Choroid plexus epithelial cell (primary cell): ENCODE data around the gene DCT.

ENCODE experiments used
- DNase-seq: peaks from one replicate; pipeline ENCODE4 v3.0.0-alpha.2; 2010; ENCODE audit warnings: low read depth
- H3K4me3 ChIP-seq: 2 replicates; pipeline ENCODE4 v1.5.1; 2011; ENCODE audit warnings: low read depth, mild to moderate bottlenecking, control low read depth, low read length, moderate library complexity
- CTCF ChIP-seq: conservative IDR thresholded peaks from 2 replicates; pipeline ENCODE4 v1.5.1; 2011; ENCODE audit warnings: low read depth, mild to moderate bottlenecking, control low read depth, inconsistent platforms, low read length, moderate library complexity

Gene DCT

GRCh38 chr13:94431987-94432386 lies 47.5 kb downstream of the DCT start:
- no peak for TF ChIP-seq CTCF
- H3K4me3 ChIP-seq = no peak overlapping the region
- no peak for DNase-seq

GRCh38 chr13:94431574-94431973 lies 47.9 kb downstream of the DCT start:
- TF ChIP-seq CTCF = peak; percentile 39
- no peak overlapping the region for H3K4me3 ChIP-seq
- peak; percentile 48 for DNase-seq

GRCh38 chr13:94427313-94427953 lies 52.0 kb downstream of the DCT start:
- DNase-seq = no peak
- no peak for TF ChIP-seq CTCF
- no peak overlapping the region for H3K4me3 ChIP-seq

GRCh38 chr13:94419925-94420305 lies 59.6 kb downstream of the DCT start:
- TF ChIP-seq CTCF = no peak
- no peak for DNase-seq
- H3K4me3 ChIP-seq = no peak overlapping the region

DNA sequence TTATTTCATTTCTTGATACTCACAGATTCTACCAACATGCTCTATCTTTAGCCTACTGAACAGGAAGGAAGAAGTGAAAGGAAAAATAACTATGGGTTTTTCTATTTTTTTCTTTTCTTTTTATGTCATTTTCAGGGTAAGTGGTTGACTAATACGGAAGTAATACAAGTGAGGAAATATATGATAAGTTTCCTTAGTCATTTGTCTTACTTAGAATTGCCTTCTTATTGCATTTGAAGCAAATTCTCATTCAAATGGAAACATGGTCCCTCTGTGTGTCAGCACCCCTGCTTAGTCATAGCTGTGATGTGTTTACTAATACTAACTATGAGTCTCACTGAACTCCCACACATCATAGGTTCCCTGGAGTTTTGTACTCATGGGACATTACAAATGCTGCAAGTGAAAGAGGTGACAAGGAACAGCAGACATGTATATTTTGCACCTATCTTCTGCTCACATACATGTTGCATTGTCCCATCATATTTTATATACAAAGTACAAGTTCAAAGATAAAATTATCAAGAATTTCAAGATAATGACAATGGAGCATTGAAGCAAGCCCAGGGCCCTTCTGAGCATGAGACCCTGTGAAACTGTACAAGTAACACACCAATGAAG lies 60.1 kb downstream of the DCT start:
- H3K4me3 ChIP-seq = no peak overlapping the region
- DNase-seq = peak; percentile 78

GRCh38 chr13:94417294-94417693 lies 62.2 kb downstream of the DCT start:
- DNase-seq = no peak
- no peak overlapping the region for H3K4me3 ChIP-seq
- no peak for TF ChIP-seq CTCF

More for the DNA sequence above, 60.1 kb downstream of the DCT start:
- no peak for TF ChIP-seq CTCF
